GM12878 (cell line): ENCODE data around the gene TAF3. TPM values are rescaled to one million over a fixed set of nuclear protein-coding genes. Genes with fewer than 3 reads are reported as not detected.

Experiments
- ATAC-seq: fragments of 200-7000 bp; cut with Tn5 transposase; 3 replicates; pipeline ENCODE4 v1.9.1; 2020; ENCODE audit warnings: mild to moderate bottlenecking, moderate library complexity
- BruUV-seq: library from RNA; stranded (reverse); fragments of 400-500 nt; replicated peaks from 2 replicates; lab custom pipeline; 2021; lab: Mats Ljungman, UMichigan
- CTCF ChIA-PET: fragments of 300-600 bp; sonication (Branson Sonifier 250); formaldehyde crosslinking; extraction: SDS; loops from one replicate; lab custom pipeline; 2021; ENCODE audit warnings: inconsistent platforms; lab: Yijun Ruan, JAX
- POLR2A ChIA-PET: fragments of 350-600 bp; formaldehyde crosslinking; extraction: SDS; loops from one replicate; lab custom pipeline; 2021; ENCODE audit warnings: inconsistent platforms; lab: Charles Lee
- RAD21 ChIA-PET: fragments of 300-600 bp; sonication (Branson Sonifier 250); formaldehyde crosslinking; loops from one replicate; lab custom pipeline; 2023; ENCODE audit warnings: antibody characterized with exemption; ENCODE audit not compliant: unreplicated experiment; lab: Charles Lee
- SMC1A ChIA-PET: fragments of 300-600 bp; sonication (Branson Sonifier 250); formaldehyde crosslinking; loops from one replicate; lab custom pipeline; 2023; ENCODE audit not compliant: unreplicated experiment, uncharacterized antibody; lab: Charles Lee
- DNase-seq: peaks from one replicate; pipeline ENCODE4 v3.0.0-alpha.2; 2011; ENCODE audit warnings: low read depth, low spot score
- FAIRE-seq: peaks from 3 replicates; lab custom pipeline; 2011; peaks lifted over from hg19 to GRCh38; lab: Jason Lieb, UNC
- H2AFZ ChIP-seq: 2 replicates; pipeline ENCODE4 v1.6.0; 2011; ENCODE audit warnings: low read depth, low read length, control low read depth; ENCODE audit not compliant: control insufficient read depth
- H3K27ac ChIP-seq: 2 replicates; pipeline ENCODE4 v1.5.1; 2011; ENCODE audit warnings: control low read depth; ENCODE audit not compliant: control insufficient read depth, insufficient read depth
- H3K27me3 ChIP-seq, 2 experiments: replicated peaks in 1 of 2; 2 replicates each; pipeline versions ENCODE4 v1.6.0 to v1.6.1; 2011; ENCODE audit warnings: low read length in 1 of 2; ENCODE audit not compliant: control insufficient read depth in 2 of 2, insufficient read depth in 2 of 2
- H3K36me3 ChIP-seq, 2 experiments: 2 replicates each; pipeline ENCODE4 v1.5.1; 2011; ENCODE audit warnings: low read length in 1 of 2; ENCODE audit not compliant: control insufficient read depth in 2 of 2, insufficient read depth in 2 of 2
- H3K4me1 ChIP-seq: 2 replicates; pipeline ENCODE4 v1.6.1; 2011; ENCODE audit warnings: mild to moderate bottlenecking, low read length, moderate library complexity, mixed read lengths; ENCODE audit not compliant: control insufficient read depth, insufficient read depth
- H3K4me2 ChIP-seq: 2 replicates; pipeline ENCODE4 v1.6.0; 2011; ENCODE audit warnings: control low read depth; ENCODE audit not compliant: control insufficient read depth, insufficient read depth
- H3K4me3 ChIP-seq: fragments of 200-600 bp; sonication (generic); 2 replicates; pipeline ENCODE4 v1.5.1; 2016
- H3K79me2 ChIP-seq: 2 replicates; pipeline ENCODE4 v1.6.0; 2011; ENCODE audit warnings: low read length; ENCODE audit not compliant: control insufficient read depth, insufficient read depth
- H3K9ac ChIP-seq: 2 replicates; pipeline ENCODE4 v1.8.0; 2011; ENCODE audit warnings: low read length, control low read depth, mixed read lengths; ENCODE audit not compliant: control insufficient read depth, insufficient read depth
- H3K9me3 ChIP-seq: replicated peaks from 3 replicates; pipeline ENCODE4 v1.5.1; 2011; ENCODE audit warnings: mild to moderate bottlenecking, low read length; ENCODE audit not compliant: control insufficient read depth, insufficient read depth
- H4K20me1 ChIP-seq: 2 replicates; pipeline ENCODE4 v1.6.0; 2011; ENCODE audit not compliant: control insufficient read depth, insufficient read depth
- CHD1 ChIP-seq: IDR thresholded peaks from 2 replicates; pipeline ENCODE4 v1.6.1; 2012; ENCODE audit warnings: low read depth, low read length, improper control_type of control experiment
- EGR1 ChIP-seq, 2 experiments: IDR thresholded peaks; 1 replicate in 1 of 2; 2 replicates in 1 of 2; pipeline ENCODE4 v1.6.1; 2011 to 2012; ENCODE audit warnings: low read depth in 2 of 2, low read length in 2 of 2, borderline replicate concordance in 1 of 2, mild to moderate bottlenecking in 1 of 2, moderate library complexity in 1 of 2
- FOXK2 ChIP-seq: fragments of 450-650 bp; IDR thresholded peaks from 2 replicates; pipeline ENCODE4 v1.6.1; 2017; ENCODE audit warnings: mild to moderate bottlenecking, moderate library complexity
- JUND ChIP-seq: IDR thresholded peaks from 2 replicates; pipeline ENCODE4 v1.6.1; 2012; ENCODE audit warnings: low read depth, mild to moderate bottlenecking, low read length, improper control_type of control experiment, moderate library complexity
- POLR2AphosphoS2 ChIP-seq: IDR thresholded peaks from 2 replicates; pipeline ENCODE4 v1.6.1; 2011; ENCODE audit warnings: low read depth, mild to moderate bottlenecking, low read length, improper control_type of control experiment, moderate library complexity
- RFX5 ChIP-seq: IDR thresholded peaks from 2 replicates; pipeline ENCODE4 v1.6.1; 2011; ENCODE audit warnings: low read depth, low read length, improper control_type of control experiment
- SKIL ChIP-seq: fragments of 450-650 bp; IDR thresholded peaks from 2 replicates; pipeline ENCODE4 v1.6.1; 2017; ENCODE audit warnings: mild to moderate bottlenecking, low read depth, inconsistent platforms; ENCODE audit not compliant: poor library complexity, severe bottlenecking
- SRF ChIP-seq, 2 experiments: IDR thresholded peaks; 2 replicates each; pipeline ENCODE4 v1.6.1; 2011; ENCODE audit warnings: low read depth in 2 of 2, low read length in 2 of 2, mild to moderate bottlenecking in 1 of 2, moderate library complexity in 1 of 2
- TCF12 ChIP-seq: IDR thresholded peaks from 2 replicates; pipeline ENCODE4 v1.6.1; 2011; ENCODE audit warnings: low read depth, mild to moderate bottlenecking, low read length
- YBX1 ChIP-seq: fragments of 450-650 bp; IDR thresholded peaks from 2 replicates; pipeline ENCODE4 v1.6.1; 2016; ENCODE audit warnings: antibody characterized with exemption
- ZNF384 ChIP-seq: IDR thresholded peaks from 2 replicates; pipeline ENCODE4 v1.6.1; 2012; ENCODE audit warnings: low read depth, mild to moderate bottlenecking, low read length, improper control_type of control experiment, borderline replicate concordance
- WGBS: methylation state at CpG from one replicate; pipeline ENCODE4 v1.1.6; 2016; ENCODE audit warnings: low lambda C conversion rate; ENCODE audit not compliant: insufficient replicate concordance, insufficient coverage; ENCODE audit errors: missing lambda C conversion rate; 5-methylcytosine and 5-hydroxymethylcytosine counted together
- in situ Hi-C: fragments of 300-500 bp; cut with MboI; formaldehyde crosslinking; loops from 9 replicates; pipeline ENCODE4 v1.14.3; 2018; ENCODE audit warnings: mixed read lengths
- intact Hi-C: fragments of 100-400 bp; cut with micrococcal nuclease; formaldehyde crosslinking; loops from one replicate; pipeline ENCODE4 v1.14.2; 2022; ENCODE audit not compliant: unreplicated experiment
- polyA plus RNA-seq, 11 experiments: library from polyadenylated mRNA; depleted of rRNA in 4 of 11; unstranded in 6 of 11; stranded (reverse) in 5 of 11; fragments of >200 nt; fragmentation: Nextera tagmentation in 4 of 11; fragmentation: Illumina TruSeq in 1 of 11; extraction: Ambion mirVana in 4 of 11; extraction: Trizol in 1 of 11; gene quantifications; 1 replicate in 1 of 11; 2 replicates in 10 of 11; pipeline versions ENCODE4 v1.2.1 to v1.2.3, GENCODE V29; 2011 to 2016; ENCODE audit warnings: inconsistent platforms in 2 of 11, missing spikeins in 2 of 11, low read depth in 1 of 11
- total RNA-seq, 4 experiments: library from RNA; depleted of rRNA in 3 of 4; stranded (reverse); fragments of >200 nt in 3 of 4; fragmentation: Illumina TruSeq in 1 of 4; extraction: Trizol in 1 of 4; gene quantifications; 2 replicates each; pipeline versions ENCODE4 v1.2.1 to v1.2.3, GENCODE V29; 2013 to 2021
- TF ChIP-seq, protein P1 (sequence below): IDR thresholded peaks from 2 replicates; pipeline ENCODE4 v1.6.1; 2012; ENCODE audit warnings: improper control_type of control experiment, low read depth, low read length; ENCODE audit not compliant: insufficient replicate concordance
- TF ChIP-seq, protein P2 (sequence below): fragments of 450-650 bp; IDR thresholded peaks from 2 replicates; pipeline ENCODE4 v1.6.1; 2017; ENCODE audit warnings: mild to moderate bottlenecking, moderate library complexity

TAF3 gene
- total and polyA plus RNA-seq, 10 of the 15 experiments (the other 5 are each of a cell fraction or from before 2014, with no cell fraction given), result 2.0 to 10.1 (median 3.7) TPM

DNA sequence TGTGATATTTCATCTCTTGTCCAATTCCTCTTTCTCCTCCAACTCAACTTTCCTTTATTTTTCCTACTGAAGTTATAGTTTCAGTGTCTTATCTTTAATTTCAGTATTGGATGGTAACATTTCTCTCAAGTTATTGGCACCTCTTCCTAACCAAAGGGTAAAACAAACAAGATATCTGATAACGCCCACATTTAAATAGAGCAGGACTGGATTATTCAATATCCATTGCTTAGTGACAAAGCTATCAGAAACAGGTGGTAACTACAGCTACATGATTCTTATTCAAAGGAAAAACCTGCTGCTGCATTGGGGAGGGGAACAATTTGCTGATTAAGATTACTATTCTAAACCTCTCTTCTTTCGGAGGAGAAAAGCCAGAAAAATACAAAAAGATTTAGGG, 87.8 kb downstream of the TAF3 start:
- no peaks in the 10 kb centered on the region; the same call in 1 of the 2 replicates for H3K79me2 ChIP-seq
- ATAC-seq, result no peak
- BruUV-seq, result no TSS peak
- ChIA-PET POLR2A (no interaction called here), CTCF (interaction anchor here (0.8 kb wide), 1 partner anchor 15 kb away, joined by 3 read pairs; no protein-coding TSS in a partner anchor), SMC1A (interaction anchor here (0.8 kb wide), 1 partner anchor 14 kb away, joined by 3 read pairs; no protein-coding TSS in a partner anchor), RAD21 (no interaction called here)
- H2AFZ ChIP-seq, result no peak overlapping the region
- H3K9me3 ChIP-seq, result no peaks in the 10 kb centered on the region
- H3K9ac ChIP-seq, result no peak overlapping the region
- intact Hi-C loops (no loop called here), in situ Hi-C loops (no loop called here)
- WGBS, result 95% methylated on average over 2 of the region's 2 CpGs
- H3K4me2 ChIP-seq, result no peak overlapping the region
- H3K4me3 ChIP-seq, result no peak overlapping the region
- H3K36me3 ChIP-seq, result no peaks in the 10 kb centered on the region
- no peak overlapping the region for H3K27ac ChIP-seq
- H3K27me3 ChIP-seq, result no peaks in the 10 kb centered on the region
- H4K20me1 ChIP-seq, result no peaks in the 10 kb centered on the region
- FAIRE-seq, result no peak
- no peak for DNase-seq
- no peaks in the 10 kb centered on the region for H3K4me1 ChIP-seq
- TF ChIP-seq YBX1 (no peak), ZNF384 (no peak), JUND (no peak), FOXK2 (no peak), SRF (IDR thresholded peaks at IDR 0.05; ENCODE audit: low read depth in 2 of 2, low read length in 2 of 2) (no peak), EGR1 (IDR thresholded peaks at IDR 0.05; ENCODE audit: borderline replicate concordance in 1 of 2, low read depth in 2 of 2, low read length in 2 of 2) (no peak), RFX5 (no peak), SKIL (no peak), CHD1 (no peak), TCF12 (no peak), POLR2AphosphoS2 (no peak)
- TF ChIP-seq, protein P1, sequence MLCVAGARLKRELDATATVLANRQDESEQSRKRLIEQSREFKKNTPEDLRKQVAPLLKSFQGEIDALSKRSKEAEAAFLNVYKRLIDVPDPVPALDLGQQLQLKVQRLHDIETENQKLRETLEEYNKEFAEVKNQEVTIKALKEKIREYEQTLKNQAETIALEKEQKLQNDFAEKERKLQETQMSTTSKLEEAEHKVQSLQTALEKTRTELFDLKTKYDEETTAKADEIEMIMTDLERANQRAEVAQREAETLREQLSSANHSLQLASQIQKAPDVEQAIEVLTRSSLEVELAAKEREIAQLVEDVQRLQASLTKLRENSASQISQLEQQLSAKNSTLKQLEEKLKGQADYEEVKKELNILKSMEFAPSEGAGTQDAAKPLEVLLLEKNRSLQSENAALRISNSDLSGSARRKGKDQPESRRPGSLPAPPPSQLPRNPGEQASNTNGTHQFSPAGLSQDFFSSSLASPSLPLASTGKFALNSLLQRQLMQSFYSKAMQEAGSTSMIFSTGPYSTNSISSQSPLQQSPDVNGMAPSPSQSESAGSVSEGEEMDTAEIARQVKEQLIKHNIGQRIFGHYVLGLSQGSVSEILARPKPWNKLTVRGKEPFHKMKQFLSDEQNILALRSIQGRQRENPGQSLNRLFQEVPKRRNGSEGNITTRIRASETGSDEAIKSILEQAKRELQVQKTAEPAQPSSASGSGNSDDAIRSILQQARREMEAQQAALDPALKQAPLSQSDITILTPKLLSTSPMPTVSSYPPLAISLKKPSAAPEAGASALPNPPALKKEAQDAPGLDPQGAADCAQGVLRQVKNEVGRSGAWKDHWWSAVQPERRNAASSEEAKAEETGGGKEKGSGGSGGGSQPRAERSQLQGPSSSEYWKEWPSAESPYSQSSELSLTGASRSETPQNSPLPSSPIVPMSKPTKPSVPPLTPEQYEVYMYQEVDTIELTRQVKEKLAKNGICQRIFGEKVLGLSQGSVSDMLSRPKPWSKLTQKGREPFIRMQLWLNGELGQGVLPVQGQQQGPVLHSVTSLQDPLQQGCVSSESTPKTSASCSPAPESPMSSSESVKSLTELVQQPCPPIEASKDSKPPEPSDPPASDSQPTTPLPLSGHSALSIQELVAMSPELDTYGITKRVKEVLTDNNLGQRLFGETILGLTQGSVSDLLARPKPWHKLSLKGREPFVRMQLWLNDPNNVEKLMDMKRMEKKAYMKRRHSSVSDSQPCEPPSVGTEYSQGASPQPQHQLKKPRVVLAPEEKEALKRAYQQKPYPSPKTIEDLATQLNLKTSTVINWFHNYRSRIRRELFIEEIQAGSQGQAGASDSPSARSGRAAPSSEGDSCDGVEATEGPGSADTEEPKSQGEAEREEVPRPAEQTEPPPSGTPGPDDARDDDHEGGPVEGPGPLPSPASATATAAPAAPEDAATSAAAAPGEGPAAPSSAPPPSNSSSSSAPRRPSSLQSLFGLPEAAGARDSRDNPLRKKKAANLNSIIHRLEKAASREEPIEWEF, result no peak
- TF ChIP-seq, protein P2, sequence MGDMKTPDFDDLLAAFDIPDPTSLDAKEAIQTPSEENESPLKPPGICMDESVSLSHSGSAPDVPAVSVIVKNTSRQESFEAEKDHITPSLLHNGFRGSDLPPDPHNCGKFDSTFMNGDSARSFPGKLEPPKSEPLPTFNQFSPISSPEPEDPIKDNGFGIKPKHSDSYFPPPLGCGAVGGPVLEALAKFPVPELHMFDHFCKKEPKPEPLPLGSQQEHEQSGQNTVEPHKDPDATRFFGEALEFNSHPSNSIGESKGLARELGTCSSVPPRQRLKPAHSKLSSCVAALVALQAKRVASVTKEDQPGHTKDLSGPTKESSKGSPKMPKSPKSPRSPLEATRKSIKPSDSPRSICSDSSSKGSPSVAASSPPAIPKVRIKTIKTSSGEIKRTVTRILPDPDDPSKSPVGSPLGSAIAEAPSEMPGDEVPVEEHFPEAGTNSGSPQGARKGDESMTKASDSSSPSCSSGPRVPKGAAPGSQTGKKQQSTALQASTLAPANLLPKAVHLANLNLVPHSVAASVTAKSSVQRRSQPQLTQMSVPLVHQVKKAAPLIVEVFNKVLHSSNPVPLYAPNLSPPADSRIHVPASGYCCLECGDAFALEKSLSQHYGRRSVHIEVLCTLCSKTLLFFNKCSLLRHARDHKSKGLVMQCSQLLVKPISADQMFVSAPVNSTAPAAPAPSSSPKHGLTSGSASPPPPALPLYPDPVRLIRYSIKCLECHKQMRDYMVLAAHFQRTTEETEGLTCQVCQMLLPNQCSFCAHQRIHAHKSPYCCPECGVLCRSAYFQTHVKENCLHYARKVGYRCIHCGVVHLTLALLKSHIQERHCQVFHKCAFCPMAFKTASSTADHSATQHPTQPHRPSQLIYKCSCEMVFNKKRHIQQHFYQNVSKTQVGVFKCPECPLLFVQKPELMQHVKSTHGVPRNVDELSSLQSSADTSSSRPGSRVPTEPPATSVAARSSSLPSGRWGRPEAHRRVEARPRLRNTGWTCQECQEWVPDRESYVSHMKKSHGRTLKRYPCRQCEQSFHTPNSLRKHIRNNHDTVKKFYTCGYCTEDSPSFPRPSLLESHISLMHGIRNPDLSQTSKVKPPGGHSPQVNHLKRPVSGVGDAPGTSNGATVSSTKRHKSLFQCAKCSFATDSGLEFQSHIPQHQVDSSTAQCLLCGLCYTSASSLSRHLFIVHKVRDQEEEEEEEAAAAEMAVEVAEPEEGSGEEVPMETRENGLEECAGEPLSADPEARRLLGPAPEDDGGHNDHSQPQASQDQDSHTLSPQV, result no peak
